GM12892 (cell line): Measurements from ENCODE around the gene LIMK2.

Source experiments
- POLR2A ChIP-seq: IDR thresholded peaks from 2 replicates; pipeline ENCODE4 v1.6.1; 2011; ENCODE audit warnings: low read depth, low read length, control low read depth
- POLR2AphosphoS5 ChIP-seq: IDR thresholded peaks from 2 replicates; pipeline ENCODE4 v1.6.1; 2011; ENCODE audit warnings: low read depth, low read length, control low read depth
- TAF1 ChIP-seq: IDR thresholded peaks from 2 replicates; pipeline ENCODE4 v1.6.1; 2011; ENCODE audit warnings: low read depth, mild to moderate bottlenecking, control low read depth, low read length, borderline replicate concordance

DNA sequence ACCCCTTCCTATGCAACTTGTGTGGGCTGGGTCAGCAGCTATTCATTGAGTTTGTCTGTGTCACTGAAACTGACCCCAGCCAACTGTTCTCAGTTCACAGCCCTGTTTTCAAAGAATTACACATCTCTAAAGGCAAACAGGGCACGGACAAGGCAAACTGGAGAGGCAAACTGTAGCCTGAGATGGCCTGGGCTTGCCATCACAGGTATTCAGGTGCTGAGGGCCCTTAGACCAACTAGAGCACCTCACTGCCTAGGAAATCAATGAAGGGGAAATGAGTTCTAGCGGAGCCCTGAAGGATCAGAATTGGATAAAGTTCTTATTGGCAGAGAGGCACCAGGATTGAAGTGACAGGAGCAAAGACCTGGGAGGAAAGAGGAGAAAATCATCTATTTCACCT is 56.2 kb downstream of the LIMK2 start:
- TF ChIP-seq POLR2A: no peak
- no peak for TF ChIP-seq TAF1
- TF ChIP-seq POLR2AphosphoS5: no peak
